UCSD-AML1 (cell line): ENCODE data around the gene C6orf47.

ENCODE experiments used
- DNase-seq: peaks from one replicate; lab custom pipeline; 2025; ENCODE audit not compliant: unreplicated experiment; lab: John Stamatoyannopoulos, UW

The C6orf47 gene

GRCh38 chr6:31661262-31662123 is 915 bp upstream of the C6orf47 start:
- DNase-seq = no peak

GRCh38 chr6:31659649-31660380 is 763 bp downstream of the C6orf47 start:
- DNase-seq = no peak

GRCh38 chr6:31658983-31659648 is 1.5 kb downstream of the C6orf47 start:
- DNase-seq = no peak

GRCh38 chr6:31658158-31658688 is 2.4 kb downstream of the C6orf47 start:
- DNase-seq = no peak

- no peak for DNase-seq
These were observed 3.0 kb downstream of the C6orf47 start for GRCh38 chr6:31657406-31658157.

GRCh38 chr6:31655349-31656237 is 5.0 kb downstream of the C6orf47 start, which contains the start of gene APOM:
APOM (plus strand) TSS chr6:31655894; CDS start chr6:31655967, 73 bp downstream.
- no peak for DNase-seq

- no peak for DNase-seq
These were observed 5.8 kb downstream of the C6orf47 start for GRCh38 chr6:31654574-31655348.

GRCh38 chr6:31652925-31653724 is 7.5 kb downstream of the C6orf47 start:
- DNase-seq = no peak

GRCh38 chr6:31651602-31652191 is 8.9 kb downstream of the C6orf47 start:
- DNase-seq = no peak

- DNase-seq = no peak
These were observed 15.3 kb downstream of the C6orf47 start for GRCh38 chr6:31645325-31645724.

- no peak for DNase-seq
These were observed 16.6 kb downstream of the C6orf47 start for GRCh38 chr6:31643818-31644454.

- no peak for DNase-seq
These were observed 17.6 kb downstream of the C6orf47 start for GRCh38 chr6:31642798-31643570.

- no peak for DNase-seq
These were observed 19.2 kb downstream of the C6orf47 start for GRCh38 chr6:31641370-31641769.

- DNase-seq = no peak
These were observed 20.0 kb downstream of the C6orf47 start for GRCh38 chr6:31640612-31641011.

- peak; percentile 66 for DNase-seq
These were observed 21.1 kb downstream of the C6orf47 start for GRCh38 chr6:31639449-31639861.

GRCh38 chr6:31639043-31639442 is 21.5 kb downstream of the C6orf47 start:
- no peak for DNase-seq
